22Rv1 (cell line): ENCODE results near the gene FBN2.

Experiments
- CTCF ChIP-seq: fragments of 450-650 bp; IDR thresholded peaks from 2 replicates; pipeline ENCODE4 v1.5.1; 2017; ENCODE audit warnings: mild to moderate bottlenecking
- ZFX ChIP-seq: fragments of 450-650 bp; IDR thresholded peaks from 2 replicates; pipeline ENCODE4 v1.6.1; 2017; ENCODE audit warnings: antibody characterized with exemption, borderline replicate concordance

- TF ChIP-seq CTCF (no peak), ZFX (no peak)
Measured at GRCh38 chr5:128453121-128453520, 84.9 kb downstream of the FBN2 start.
